DND-41 (cell line): ENCODE data around the gene HDHD3.

Experiments
- CTCF ChIP-seq: IDR thresholded peaks from 2 replicates; pipeline ENCODE4 v1.5.1; 2012; ENCODE audit warnings: borderline replicate concordance, low read length, moderate library complexity, mild to moderate bottlenecking; ENCODE audit not compliant: poor library complexity, severe bottlenecking; ENCODE audit errors: extremely low read depth
- EZH2 ChIP-seq: IDR thresholded peaks from 3 replicates; pipeline ENCODE4 v1.6.1; 2012; ENCODE audit warnings: borderline replicate concordance, low read depth, mild to moderate bottlenecking, moderate library complexity, low read length, inconsistent platforms; ENCODE audit not compliant: severe bottlenecking

DNA sequence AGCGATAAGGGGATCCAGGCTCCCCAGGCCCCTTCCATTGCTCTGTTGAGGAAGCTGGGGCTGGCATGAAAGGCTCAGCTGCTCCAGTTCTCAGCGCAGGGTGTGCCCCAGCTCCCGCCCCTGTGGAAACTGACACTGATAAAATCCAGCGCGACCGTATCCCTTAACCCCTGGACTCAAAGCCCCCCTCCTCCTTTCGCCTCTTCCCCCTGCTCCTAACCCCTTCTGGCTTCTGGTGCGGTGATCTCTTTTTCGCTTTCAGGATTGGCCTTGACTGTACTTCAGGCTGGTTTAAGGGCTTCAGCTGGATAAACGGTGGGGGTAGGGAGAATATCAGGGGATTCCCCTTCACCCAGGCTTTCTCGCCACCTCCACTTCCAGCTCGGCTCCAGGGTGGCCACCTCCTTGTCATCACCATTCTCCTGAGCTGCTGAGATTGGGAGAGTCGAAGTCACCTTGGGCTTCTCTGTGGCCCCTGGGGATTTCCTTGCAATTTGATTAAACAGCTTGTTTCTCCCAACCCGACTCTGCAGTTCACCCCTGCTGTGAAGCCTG is 26.6 kb downstream of the HDHD3 start:
- TF ChIP-seq EZH2 (no peak), CTCF (no peak)
